Measurements from ENCODE around the gene SLC2A1.

DNA sequence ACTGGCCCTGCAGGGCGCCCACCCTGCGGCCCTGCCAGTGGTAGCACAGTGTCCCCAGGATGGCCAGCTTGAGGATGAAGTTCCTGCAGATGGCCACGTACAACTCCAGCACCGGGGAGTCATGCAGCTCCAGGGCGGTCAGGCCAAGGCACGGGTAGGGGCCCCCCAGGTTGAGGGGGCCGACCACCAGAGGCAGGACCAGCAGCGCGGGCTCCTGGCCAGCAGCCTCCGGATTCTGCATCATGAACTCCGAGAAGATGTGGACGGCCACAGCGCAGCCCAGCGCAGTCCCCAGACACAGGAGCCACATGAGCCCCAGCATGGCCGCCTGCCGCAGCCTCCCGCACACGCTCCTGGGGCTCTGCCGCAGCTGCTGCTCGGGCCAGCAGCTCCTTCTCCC, 71.3 kb downstream of the SLC2A1 start:
- TF ChIP-seq TAF1 (IDR thresholded peaks at IDR 0.05; ENCODE audit: borderline replicate concordance, low read depth, low read length) (no peak), POLR2A (IDR thresholded peaks at IDR 0.05; ENCODE audit: low read depth, low read length) (no peak), POLR2AphosphoS5 (IDR thresholded peaks at IDR 0.05; ENCODE audit: low read depth, low read length) (no peak)
